ENCODE measurements around the gene GPX2.

GPX2 gene

DNA sequence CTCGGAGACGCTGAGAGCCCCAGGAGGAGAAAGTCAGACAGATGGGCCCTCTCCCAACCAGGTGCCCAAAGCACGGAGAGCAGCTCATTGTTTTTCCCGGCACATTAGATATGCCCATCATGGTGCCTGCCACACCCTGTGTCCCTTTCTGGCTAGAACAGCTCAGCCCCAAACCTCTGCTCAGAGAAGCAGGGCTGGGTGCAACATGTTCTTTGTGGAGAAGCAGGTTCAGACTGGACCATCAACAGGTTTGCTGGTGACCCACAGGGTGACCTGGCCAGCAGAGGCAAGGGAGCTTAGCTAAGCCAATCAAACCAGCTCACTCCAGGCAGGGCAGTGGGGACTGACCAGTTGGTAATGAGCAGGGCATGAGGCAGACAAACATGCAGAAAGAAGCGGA lies 16.2 kb upstream of the GPX2 start:
- no peak for DNase-seq (ENCODE audit: low spot score)

GRCh38 chr14:64958201-64958600 lies 15.7 kb upstream of the GPX2 start:
- no peak for DNase-seq (ENCODE audit: low spot score)

- no peak for DNase-seq (ENCODE audit: low spot score)
Observed at GRCh38 chr14:64956697-64957406, 14.3 kb upstream of the GPX2 start.

DNA sequence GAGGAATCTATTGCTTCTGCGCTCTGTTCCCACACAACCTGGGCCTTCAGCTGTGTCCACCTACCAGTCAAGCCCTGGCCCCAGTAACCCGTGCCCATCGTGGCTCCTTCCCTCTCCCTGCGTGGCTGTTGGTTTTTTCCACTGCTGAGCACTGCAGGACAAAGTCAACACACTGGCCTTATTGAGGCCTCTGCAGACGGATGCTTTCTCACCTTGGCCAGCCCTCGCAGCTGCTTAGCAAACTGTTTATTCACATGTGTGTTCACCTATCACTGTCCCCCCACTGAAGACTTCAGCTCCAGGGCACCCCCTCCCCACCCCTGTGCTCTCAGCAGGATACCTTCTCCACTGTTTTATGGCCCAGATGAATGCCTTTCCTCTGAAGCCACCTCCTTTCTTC lies 12.8 kb upstream of the GPX2 start:
- DNase-seq (ENCODE audit: low spot score) = no peak

GRCh38 chr14:64954491-64955240 lies 12.1 kb upstream of the GPX2 start:
- DNase-seq (ENCODE audit: low spot score) = no peak

GRCh38 chr14:64953661-64954060 lies 11.1 kb upstream of the GPX2 start:
- no peak for DNase-seq (ENCODE audit: low spot score)

- no peak for DNase-seq (ENCODE audit: low spot score)
Observed at GRCh38 chr14:64953310-64953654, 10.7 kb upstream of the GPX2 start.

GRCh38 chr14:64952598-64953309 lies 10.2 kb upstream of the GPX2 start:
- no peak for DNase-seq (ENCODE audit: low spot score)

GRCh38 chr14:64951724-64952123 lies 9.2 kb upstream of the GPX2 start:
- no peak for DNase-seq (ENCODE audit: low spot score)

GRCh38 chr14:64951291-64951690 lies 8.7 kb upstream of the GPX2 start:
- DNase-seq (ENCODE audit: low spot score) = no peak

- DNase-seq (ENCODE audit: low spot score) = no peak
Observed at GRCh38 chr14:64950889-64951288, 8.3 kb upstream of the GPX2 start.

DNA sequence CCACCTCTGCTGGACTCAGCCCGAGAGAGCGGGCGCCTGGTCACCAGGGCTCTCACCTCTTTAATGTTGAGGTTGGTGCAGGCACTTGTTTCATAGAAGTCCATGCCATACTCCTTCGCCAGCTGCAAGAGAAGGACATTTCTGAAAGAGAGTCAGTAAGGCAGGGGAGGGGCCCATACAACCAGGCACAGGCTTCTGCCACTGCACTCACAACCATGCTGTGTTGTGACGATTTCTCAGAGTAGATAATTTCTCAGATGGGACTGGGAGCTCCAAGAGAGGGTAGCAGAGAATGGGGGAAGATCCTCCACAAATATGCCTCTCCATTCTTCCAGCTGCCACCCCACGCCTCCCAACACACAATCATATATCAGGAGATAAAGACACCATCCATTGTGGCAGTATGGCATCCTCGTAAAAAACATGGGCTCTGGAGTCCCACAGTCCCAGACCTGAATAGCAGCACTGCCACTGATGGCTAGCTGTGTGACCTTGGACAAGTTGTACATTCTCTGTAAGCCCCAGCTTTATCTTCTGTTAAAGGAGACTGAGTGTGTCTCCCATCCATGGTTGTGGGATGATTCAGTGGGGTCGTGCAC lies 6.2 kb upstream of the GPX2 start:
- DNase-seq (ENCODE audit: low spot score) = no peak

GRCh38 chr14:64947710-64948611 lies 5.4 kb upstream of the GPX2 start:
- DNase-seq (ENCODE audit: low spot score) = no peak

GRCh38 chr14:64946310-64947045 lies 3.9 kb upstream of the GPX2 start:
- no peak for DNase-seq (ENCODE audit: low spot score)

GRCh38 chr14:64945431-64946178 lies 3.1 kb upstream of the GPX2 start:
- no peak for DNase-seq (ENCODE audit: low spot score)

DNA sequence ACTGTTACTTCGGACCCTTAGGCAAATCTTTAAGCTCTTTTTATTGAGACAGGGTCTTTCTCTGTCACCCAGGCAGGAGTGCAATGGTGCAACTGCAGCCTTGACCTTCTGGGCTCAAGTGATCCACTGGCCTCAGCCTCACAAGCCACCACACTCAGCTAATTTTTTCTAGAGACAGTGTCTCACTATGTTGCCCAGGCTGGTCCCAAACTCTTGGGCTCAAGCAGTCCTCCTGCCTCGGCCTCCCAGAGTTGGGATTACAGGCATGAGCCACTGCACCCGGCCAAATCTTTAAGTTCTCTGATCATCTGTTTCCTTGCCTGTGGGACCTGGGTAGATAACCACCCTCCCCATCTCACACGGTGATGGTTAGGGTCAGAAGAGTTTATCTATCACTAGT lies 2.3 kb upstream of the GPX2 start:
- DNase-seq (ENCODE audit: low spot score) = no peak

DNA sequence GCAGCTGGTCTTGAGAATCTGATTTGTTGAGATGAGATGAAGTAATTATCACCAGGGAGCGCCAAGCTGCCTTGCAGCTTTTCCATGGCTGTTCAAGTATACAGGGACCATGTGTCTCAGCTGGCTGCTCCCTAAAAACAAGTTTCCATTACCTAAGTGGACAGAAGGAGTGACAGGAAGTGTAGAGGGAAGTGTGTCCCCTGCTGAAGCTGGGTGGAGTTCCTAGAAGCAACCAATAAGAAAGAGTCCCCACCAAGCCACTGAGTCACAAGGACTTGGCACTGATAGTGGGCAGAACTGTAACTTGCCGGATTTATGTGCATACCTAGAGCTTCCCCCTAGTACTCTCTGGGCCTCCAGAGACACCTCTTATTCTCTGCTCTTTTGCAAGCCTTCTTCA lies 1.5 kb upstream of the GPX2 start:
- DNase-seq (ENCODE audit: low spot score) = no peak

DNA sequence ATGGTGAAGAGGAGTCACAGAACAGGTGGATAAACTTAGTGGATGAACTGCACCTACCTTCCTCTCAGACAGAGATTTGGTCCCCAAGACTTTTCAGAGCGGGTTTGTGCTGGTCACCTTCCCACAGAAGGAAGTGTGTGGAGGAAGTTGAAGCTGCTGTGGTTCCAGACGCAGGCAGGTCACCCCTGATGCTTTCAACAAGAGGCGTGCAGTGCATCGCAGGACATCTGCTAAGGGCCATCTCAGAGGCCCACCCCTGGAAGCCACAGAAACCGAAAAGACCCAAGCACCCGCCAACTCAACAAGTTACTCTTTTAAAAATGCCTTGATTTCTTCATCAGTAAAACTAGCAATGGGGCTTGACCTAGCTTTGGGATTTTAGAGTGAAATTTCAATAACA lies 1.0 kb upstream of the GPX2 start:
- DNase-seq (ENCODE audit: low spot score) = no peak

DNA sequence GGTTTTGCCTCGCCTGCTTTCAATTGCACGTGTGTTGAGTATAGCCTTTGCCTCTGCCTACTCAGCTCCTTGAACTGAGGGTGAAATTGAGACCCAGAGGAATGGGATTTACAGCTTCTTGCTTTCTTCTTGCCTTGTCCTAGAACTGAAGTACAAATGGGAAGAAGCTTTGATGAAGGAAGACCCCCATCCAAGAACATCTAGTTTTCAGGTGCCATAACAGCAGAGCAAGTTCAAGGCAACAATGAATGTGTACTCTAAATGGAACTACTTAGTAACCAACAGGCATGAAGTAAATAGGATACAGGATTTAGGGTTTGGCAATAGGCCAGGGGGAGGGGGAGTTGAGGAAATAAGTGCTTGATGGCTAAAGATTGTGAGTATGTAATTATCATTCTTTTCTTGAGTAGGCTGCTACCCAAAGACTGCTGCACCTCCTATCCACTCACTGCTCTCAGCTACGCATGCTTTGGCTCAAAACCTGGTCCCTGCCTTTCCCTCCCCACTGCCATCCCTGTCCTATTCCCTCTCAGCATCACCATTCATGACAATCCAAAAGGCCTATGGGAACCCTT lies 2.1 kb downstream of the GPX2 start:
- no peak for DNase-seq (ENCODE audit: low spot score)

DNA sequence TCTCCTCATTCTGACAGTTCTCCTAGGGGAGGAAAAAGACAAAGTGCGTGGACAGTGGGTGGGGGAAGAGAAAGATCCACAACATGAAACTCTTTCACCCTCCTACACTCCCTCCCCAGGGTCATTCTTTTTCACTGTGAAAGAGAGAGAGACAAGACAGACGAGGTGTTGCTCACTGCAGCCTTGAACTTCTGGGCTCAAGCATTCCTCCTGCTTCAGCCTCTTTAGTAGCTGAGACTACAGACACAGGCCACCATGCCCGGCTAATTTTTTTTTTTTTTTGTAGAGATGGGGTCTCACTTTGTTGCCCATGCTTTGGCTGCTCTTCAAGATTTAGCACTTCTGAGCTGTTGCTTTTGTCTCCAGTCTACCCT lies 2.7 kb downstream of the GPX2 start:
- no peak for DNase-seq (ENCODE audit: low spot score)

All from RKO (cell line).